ENCODE data around the gene UBE4B.

GRCh38 chr1:10025354-10025753, 7.4 kb upstream of the UBE4B start:
- TF ChIP-seq CTCF (IDR thresholded peaks at IDR 0.05; ENCODE audit: low read depth, low read length, missing input control) (no peak), RAD21 (IDR thresholded peaks at IDR 0.05) (no peak), SP1 (IDR thresholded peaks at IDR 0.05) (no peak)
